Keratinocyte (primary cell): ENCODE data around the gene STX18. TPM values are rescaled to one million over a fixed set of nuclear protein-coding genes. Genes with fewer than 3 reads are reported as not detected.

Experiments used
- DNase-seq: peaks from one replicate; pipeline ENCODE4 v3.0.0-alpha.2; 2011; ENCODE audit warnings: low read depth, missing footprints, low spot score
- FAIRE-seq: peaks from 2 replicates; lab custom pipeline; 2011; peaks lifted over from hg19 to GRCh38; lab: Jason Lieb, UNC
- H2AFZ ChIP-seq: 2 replicates; pipeline ENCODE4 v1.6.0; 2012; ENCODE audit warnings: low read length, control low read depth, inconsistent platforms; ENCODE audit not compliant: control insufficient read depth
- H3K27ac ChIP-seq: 2 replicates; pipeline ENCODE4 v1.5.1; 2011; ENCODE audit warnings: low read length; ENCODE audit not compliant: control insufficient read depth, insufficient read depth
- H3K27me3 ChIP-seq: 3 replicates; pipeline ENCODE4 v1.6.0; 2011; ENCODE audit warnings: low read length; ENCODE audit not compliant: control insufficient read depth, insufficient read depth; ENCODE audit errors: extremely low read depth
- H3K36me3 ChIP-seq, 2 experiments: 2 replicates in 1 of 2; 3 replicates in 1 of 2; pipeline ENCODE4 v1.5.1; 2011; ENCODE audit warnings: low read length in 2 of 2, mild to moderate bottlenecking in 1 of 2; ENCODE audit not compliant: control insufficient read depth in 2 of 2, insufficient read depth in 2 of 2; ENCODE audit errors: extremely low read depth in 1 of 2
- H3K4me1 ChIP-seq: 3 replicates; pipeline ENCODE4 v1.5.1; 2011; ENCODE audit warnings: low read length; ENCODE audit not compliant: control insufficient read depth, insufficient read depth; ENCODE audit errors: extremely low read depth
- H3K4me2 ChIP-seq: 3 replicates; pipeline ENCODE4 v1.6.0; 2011; ENCODE audit warnings: low read depth, low read length; ENCODE audit not compliant: control insufficient read depth, insufficient read depth; ENCODE audit errors: extremely low read depth
- H3K4me3 ChIP-seq, 3 experiments: fragments of 200-600 bp in 1 of 3; sonication (generic) in 1 of 3; 2 replicates in 2 of 3; 3 replicates in 1 of 3; pipeline ENCODE4 v1.5.1; 2011 to 2016; ENCODE audit warnings: low read length in 3 of 3, mild to moderate bottlenecking in 3 of 3, control low read depth in 2 of 3, inconsistent platforms in 1 of 3, low read depth in 1 of 3, mixed read lengths in 1 of 3, mixed run types in 1 of 3, moderate library complexity in 1 of 3; ENCODE audit not compliant: control insufficient read depth in 2 of 3, insufficient read depth in 2 of 3; ENCODE audit errors: extremely low read depth in 1 of 3
- H3K79me2 ChIP-seq: 2 replicates; pipeline ENCODE4 v1.6.0; 2012; ENCODE audit warnings: low read length; ENCODE audit not compliant: control insufficient read depth, insufficient read depth
- H3K9ac ChIP-seq: 3 replicates; pipeline ENCODE4 v1.6.0; 2011; ENCODE audit warnings: low read length; ENCODE audit not compliant: control insufficient read depth, insufficient read depth; ENCODE audit errors: extremely low read depth
- H3K9me1 ChIP-seq: 3 replicates; pipeline ENCODE4 v1.6.0; 2011; ENCODE audit warnings: low read length; ENCODE audit not compliant: control insufficient read depth, insufficient read depth; ENCODE audit errors: extremely low read depth
- H3K9me3 ChIP-seq: 2 replicates; pipeline ENCODE4 v1.5.1; 2012; ENCODE audit warnings: low read depth, low read length; ENCODE audit not compliant: control insufficient read depth
- H4K20me1 ChIP-seq: 3 replicates; pipeline ENCODE4 v1.6.0; 2011; ENCODE audit warnings: low read length; ENCODE audit not compliant: control insufficient read depth, insufficient read depth; ENCODE audit errors: extremely low read depth
- CTCF ChIP-seq, 3 experiments: IDR thresholded peaks in 1 of 3; conservative IDR thresholded peaks in 1 of 3; optimal IDR thresholded peaks in 1 of 3; 2 replicates in 2 of 3; 3 replicates in 1 of 3; pipeline versions ENCODE3 to v1.5.1; 2011; ENCODE audit warnings: low read length in 3 of 3, mild to moderate bottlenecking in 3 of 3, moderate library complexity in 2 of 3, control low read depth in 1 of 3, inconsistent platforms in 1 of 3; ENCODE audit not compliant: insufficient read depth in 2 of 3; ENCODE audit errors: extremely low read depth in 1 of 3
- EZH2 ChIP-seq: IDR thresholded peaks from one replicate; pipeline ENCODE4 v1.6.1; 2012; ENCODE audit warnings: inconsistent platforms, mild to moderate bottlenecking, low read length, moderate library complexity
- dilution Hi-C: fragments of 300-500 bp; cut with MboI; formaldehyde crosslinking; loops from one replicate; pipeline ENCODE4 v1.7.0; 2020; ENCODE audit warnings: low sequenced_read_pairs; ENCODE audit not compliant: extremely low pct_ligation_motif_present
- polyA plus RNA-seq, 5 experiments: library from polyadenylated mRNA; depleted of rRNA in 3 of 5; stranded (reverse) in 3 of 5; stranded (forward) in 1 of 5; unstranded in 1 of 5; fragments of >200 nt; gene quantifications; 1 replicate in 1 of 5; 2 replicates in 3 of 5; 3 replicates in 1 of 5; pipeline versions ENCODE4 v1.2.1 to v1.2.3, GENCODE V29; 2011 to 2012; ENCODE audit warnings: missing spikeins in 2 of 5, low read depth in 1 of 5, low replicate concordance in 1 of 5

The STX18 gene
- polyA plus RNA-seq, 1 donor (not counting 4 experiments of a cell fraction or from before 2014, with no cell fraction given): 21.6 TPM

- Histone ChIP-seq H3K27me3 (no peaks in the 10 kb centered on the region), H2AFZ (no peak overlapping the region), H3K27ac (no peak overlapping the region), H3K4me3 (no peak overlapping the region), H3K4me2 (no peak overlapping the region), H3K9me1 (no peaks in the 10 kb centered on the region), H4K20me1 (no peaks in the 10 kb centered on the region), H3K9me3 (no peaks in the 10 kb centered on the region), H3K9ac (no peak overlapping the region), H3K4me1 (no peaks in the 10 kb centered on the region), H3K79me2 (no peaks in the 10 kb centered on the region), H3K36me3 (peaks cover 0 to 8% of the 10 kb centered on the region in 2 experiments)
- TF ChIP-seq EZH2 (no peak), CTCF (optimal IDR thresholded peaks at IDR 0.05 in 1 of 3, IDR thresholded peaks at IDR 0.05 in 1 of 3, conservative IDR thresholded peaks at IDR 0.05 in 1 of 3; ENCODE audit: extremely low read depth in 1 of 3, insufficient read depth in 2 of 3, low read length in 3 of 3) (no peak)
- FAIRE-seq: no peak
- dilution Hi-C loops: no loop called here
- no peak for DNase-seq
Observed at GRCh38 chr4:4427121-4427870, 114.6 kb downstream of the STX18 start.

- peaks cover 0 to 10% of the 10 kb centered on the region in 2 experiments for H3K36me3 ChIP-seq
- H3K27me3 ChIP-seq: no peaks in the 10 kb centered on the region
- H2AFZ ChIP-seq: no peak overlapping the region
Observed at GRCh38 chr4:4426511-4427120, 115.2 kb downstream of the STX18 start.

More at GRCh38 chr4:4426511-4427120, 115.2 kb downstream of the STX18 start:
- TF ChIP-seq EZH2 (no peak), CTCF (optimal IDR thresholded peaks at IDR 0.05 in 1 of 3, IDR thresholded peaks at IDR 0.05 in 1 of 3, conservative IDR thresholded peaks at IDR 0.05 in 1 of 3; ENCODE audit: extremely low read depth in 1 of 3, insufficient read depth in 2 of 3, low read length in 3 of 3) (no peak)
- Histone ChIP-seq H3K4me1 (no peaks in the 10 kb centered on the region), H3K79me2 (no peaks in the 10 kb centered on the region), H3K9me3 (no peaks in the 10 kb centered on the region), H3K27ac (no peak overlapping the region), H3K4me2 (no peak overlapping the region), H3K9ac (no peak overlapping the region), H3K4me3 (no peak overlapping the region), H3K9me1 (no peaks in the 10 kb centered on the region), H4K20me1 (no peaks in the 10 kb centered on the region)
- DNase-seq: no peak
- dilution Hi-C loops: no loop called here
- no peak for FAIRE-seq
